Measurements from ENCODE around the gene KLF15.

- TF ChIP-seq CTCF (IDR thresholded peaks at IDR 0.05) (no peak), POLR2A (IDR thresholded peaks at IDR 0.05) (no peak)
Measured at GRCh38 chr3:126349071-126349470, 8.1 kb downstream of the KLF15 start.

Data from lower leg skin (tissue), 3 donors.